Stimulated activated CD8-positive, alpha-beta memory T cell treated with anti-CD3 and anti-CD28 coated beads, Interleukin-12 subunit alpha, Interleukin-12 subunit beta, amount 100 ng/mL, for 24 hours (primary cell): ENCODE measurements around the gene MAD1L1.
"Not testable (repeated sequence)": the region's sequence is repeated elsewhere in the genome, so short reads cannot be mapped to it uniquely, and the experiment has no call there.

ENCODE experiments used
- DNase-seq: peaks from one replicate; pipeline ENCODE4 v3.0.0-alpha.2; 2020; ENCODE audit errors: extremely low read depth

Gene MAD1L1

GRCh38 chr7:1885465-1886226, 347.1 kb downstream of the MAD1L1 start:
- no peak for DNase-seq

- no peak for DNase-seq
These were observed 348.0 kb downstream of the MAD1L1 start for GRCh38 chr7:1884583-1885350.

GRCh38 chr7:1883834-1884582, 348.7 kb downstream of the MAD1L1 start:
- DNase-seq = no peak

- DNase-seq = no peak
These were observed 349.5 kb downstream of the MAD1L1 start for GRCh38 chr7:1883031-1883761.

- no peak for DNase-seq
These were observed 350.3 kb downstream of the MAD1L1 start for GRCh38 chr7:1882451-1882850.

- DNase-seq = no peak
These were observed 350.8 kb downstream of the MAD1L1 start for GRCh38 chr7:1881946-1882345.

GRCh38 chr7:1876641-1877040, 356.1 kb downstream of the MAD1L1 start:
- DNase-seq = not testable (repeated sequence)

GRCh38 chr7:1875392-1876199, 357.1 kb downstream of the MAD1L1 start:
- DNase-seq = not testable (repeated sequence)

GRCh38 chr7:1874590-1875391, 358.0 kb downstream of the MAD1L1 start:
- not testable (repeated sequence) for DNase-seq

GRCh38 chr7:1873857-1874589, 358.7 kb downstream of the MAD1L1 start:
- no peak for DNase-seq

- DNase-seq = no peak
These were observed 359.3 kb downstream of the MAD1L1 start for GRCh38 chr7:1873421-1873820.

GRCh38 chr7:1873070-1873405, 359.7 kb downstream of the MAD1L1 start:
- no peak for DNase-seq

GRCh38 chr7:1872191-1873069, 360.3 kb downstream of the MAD1L1 start:
- no peak for DNase-seq

- DNase-seq = no peak
These were observed 363.2 kb downstream of the MAD1L1 start for GRCh38 chr7:1869452-1870130.

GRCh38 chr7:1868516-1869165, 364.1 kb downstream of the MAD1L1 start:
- no peak for DNase-seq

- DNase-seq = no peak
These were observed 365.1 kb downstream of the MAD1L1 start for GRCh38 chr7:1867370-1868260.
